Measurements from ENCODE around the gene PLA1A. TPM values are rescaled to one million over a fixed set of nuclear protein-coding genes. Genes with fewer than 3 reads are reported as not detected.

Gene PLA1A
- total RNA-seq, 1 experiment from 2014 or later, result not detected

DNA sequence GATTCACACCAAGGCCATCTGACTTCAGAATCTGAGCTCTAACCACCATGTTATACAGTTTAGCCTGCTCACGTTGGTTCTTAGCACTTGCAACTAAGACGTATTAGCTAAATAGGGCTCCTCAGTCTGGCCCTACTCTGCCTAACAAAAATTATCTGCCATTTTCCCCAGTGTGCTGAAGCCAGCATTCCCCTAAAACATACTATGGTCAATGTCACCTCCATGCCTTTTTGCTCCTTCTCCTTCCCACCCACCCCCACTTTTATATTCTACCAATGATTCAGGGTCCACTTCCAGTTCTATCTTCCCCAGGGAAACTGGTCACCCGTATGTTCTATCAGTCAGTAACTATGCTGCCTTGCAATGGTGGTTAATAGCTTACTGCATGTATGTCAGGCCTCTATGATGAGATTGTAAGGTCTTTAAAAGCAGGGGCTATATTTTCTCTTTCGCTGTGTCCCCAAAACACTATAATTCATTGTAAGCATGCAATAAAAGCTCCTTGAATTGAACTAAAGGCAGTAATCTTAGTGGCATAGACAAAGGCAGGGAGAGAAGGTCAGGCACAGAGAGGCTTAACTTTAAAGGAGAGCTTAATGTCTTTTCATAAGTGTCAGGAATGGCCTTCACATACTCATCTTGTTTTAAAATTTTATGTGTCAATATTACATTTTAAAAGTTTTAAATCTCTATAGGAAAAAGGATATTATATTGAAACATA lies 39.4 kb downstream of the PLA1A start:
- intact Hi-C loops (cut with micrococcal nuclease; ENCODE audit: unreplicated experiment), result no loop called here
- POLR2A ChIA-PET (ENCODE audit: low non-redundant PET), result no interaction called here
- CTCF ChIA-PET, result no interaction called here
- no peak for DNase-seq (ENCODE audit: low spot score)
- Histone ChIP-seq H3K4me1 (ENCODE audit: insufficient read depth, low read length, poor library complexity, severe bottlenecking) (peaks cover 14% of the 10 kb centered on the region), H3K36me3 (ENCODE audit: insufficient read depth, low read length, poor library complexity, severe bottlenecking) (no peaks in the 10 kb centered on the region), H3K4me3 (ENCODE audit: low read depth, low read length, poor library complexity, severe bottlenecking) (no peak overlapping the region), H3K27ac (ENCODE audit: low read depth, low read length, poor library complexity, severe bottlenecking) (no peak overlapping the region), H3K9me3 (ENCODE audit: low read depth, low read length, poor library complexity, severe bottlenecking) (no peaks in the 10 kb centered on the region), H3K27me3 (replicated peaks; ENCODE audit: insufficient read depth, low read depth, low read length, poor library complexity) (no peaks in the 10 kb centered on the region)
- TF ChIP-seq, protein P1, sequence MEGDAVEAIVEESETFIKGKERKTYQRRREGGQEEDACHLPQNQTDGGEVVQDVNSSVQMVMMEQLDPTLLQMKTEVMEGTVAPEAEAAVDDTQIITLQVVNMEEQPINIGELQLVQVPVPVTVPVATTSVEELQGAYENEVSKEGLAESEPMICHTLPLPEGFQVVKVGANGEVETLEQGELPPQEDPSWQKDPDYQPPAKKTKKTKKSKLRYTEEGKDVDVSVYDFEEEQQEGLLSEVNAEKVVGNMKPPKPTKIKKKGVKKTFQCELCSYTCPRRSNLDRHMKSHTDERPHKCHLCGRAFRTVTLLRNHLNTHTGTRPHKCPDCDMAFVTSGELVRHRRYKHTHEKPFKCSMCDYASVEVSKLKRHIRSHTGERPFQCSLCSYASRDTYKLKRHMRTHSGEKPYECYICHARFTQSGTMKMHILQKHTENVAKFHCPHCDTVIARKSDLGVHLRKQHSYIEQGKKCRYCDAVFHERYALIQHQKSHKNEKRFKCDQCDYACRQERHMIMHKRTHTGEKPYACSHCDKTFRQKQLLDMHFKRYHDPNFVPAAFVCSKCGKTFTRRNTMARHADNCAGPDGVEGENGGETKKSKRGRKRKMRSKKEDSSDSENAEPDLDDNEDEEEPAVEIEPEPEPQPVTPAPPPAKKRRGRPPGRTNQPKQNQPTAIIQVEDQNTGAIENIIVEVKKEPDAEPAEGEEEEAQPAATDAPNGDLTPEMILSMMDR (conservative IDR thresholded peaks at IDR 0.05; ENCODE audit: low read depth, low read length), result no peak
- no peak for TF ChIP-seq EZH2 (IDR thresholded peaks at IDR 0.05; ENCODE audit: borderline replicate concordance, low read depth, low read length, poor library complexity, severe bottlenecking)
- no TSS peak for BruUV-seq (replicated peaks)

DNA sequence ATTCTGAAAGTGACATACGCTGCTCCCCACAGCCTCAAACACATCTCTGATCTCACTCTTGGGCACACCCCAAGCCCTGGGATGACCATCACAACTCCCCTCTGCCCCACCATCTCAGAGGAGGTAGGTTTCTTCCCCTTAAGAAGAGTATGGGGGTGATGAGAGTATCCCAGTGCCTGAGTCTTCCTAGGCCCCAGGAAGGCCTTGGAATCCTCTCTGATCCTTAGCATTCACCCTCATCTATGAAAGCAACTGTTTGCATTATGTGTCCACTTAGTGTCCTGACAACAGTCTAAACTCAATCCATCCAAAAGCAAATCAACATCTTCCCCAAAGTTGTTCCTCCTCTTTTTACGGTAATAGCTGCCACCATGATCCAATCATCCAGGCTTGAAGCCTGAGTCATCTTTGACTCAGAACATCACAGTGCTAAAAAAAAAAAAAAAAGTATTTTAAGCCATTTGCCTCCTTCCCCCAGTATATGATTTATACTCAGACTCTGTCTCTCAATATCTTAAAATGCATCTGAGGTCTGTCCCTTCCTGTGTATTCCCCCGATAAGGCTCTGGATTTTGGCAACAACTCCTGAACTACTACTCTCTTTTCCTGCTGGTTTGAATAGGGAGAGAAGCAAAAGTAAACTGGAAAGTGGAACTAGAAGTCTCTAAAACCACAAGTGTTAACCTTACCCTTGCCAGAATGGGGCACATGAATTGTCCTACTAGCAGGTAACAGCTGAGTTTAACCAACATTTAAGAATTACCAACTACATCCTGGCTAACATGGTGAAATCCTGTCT lies 40.2 kb downstream of the PLA1A start:
- H3K4me3 ChIP-seq (ENCODE audit: low read depth, low read length, poor library complexity, severe bottlenecking), result no peak overlapping the region
- no peaks in the 10 kb centered on the region for H3K36me3 ChIP-seq (ENCODE audit: insufficient read depth, low read length, poor library complexity, severe bottlenecking)
- H3K27me3 ChIP-seq (replicated peaks; ENCODE audit: insufficient read depth, low read depth, low read length, poor library complexity), result no peaks in the 10 kb centered on the region
- peak overlapping the region; percentile 58 for H3K27ac ChIP-seq (ENCODE audit: low read depth, low read length, poor library complexity, severe bottlenecking)
- no peaks in the 10 kb centered on the region for H3K9me3 ChIP-seq (ENCODE audit: low read depth, low read length, poor library complexity, severe bottlenecking)
- peak; percentile 24 for DNase-seq (ENCODE audit: low spot score)
- CTCF ChIA-PET, result no interaction called here
- POLR2A ChIA-PET (ENCODE audit: low non-redundant PET), result no interaction called here
- intact Hi-C loops (cut with micrococcal nuclease; ENCODE audit: unreplicated experiment), result no loop called here
- H3K4me1 ChIP-seq (ENCODE audit: insufficient read depth, low read length, poor library complexity, severe bottlenecking), result peaks cover 14% of the 10 kb centered on the region
- TF ChIP-seq, protein P1 (conservative IDR thresholded peaks at IDR 0.05; ENCODE audit: low read depth, low read length), result no peak
- TF ChIP-seq EZH2 (IDR thresholded peaks at IDR 0.05; ENCODE audit: borderline replicate concordance, low read depth, low read length, poor library complexity, severe bottlenecking), result no peak
- no TSS peak for BruUV-seq (replicated peaks)

DNA sequence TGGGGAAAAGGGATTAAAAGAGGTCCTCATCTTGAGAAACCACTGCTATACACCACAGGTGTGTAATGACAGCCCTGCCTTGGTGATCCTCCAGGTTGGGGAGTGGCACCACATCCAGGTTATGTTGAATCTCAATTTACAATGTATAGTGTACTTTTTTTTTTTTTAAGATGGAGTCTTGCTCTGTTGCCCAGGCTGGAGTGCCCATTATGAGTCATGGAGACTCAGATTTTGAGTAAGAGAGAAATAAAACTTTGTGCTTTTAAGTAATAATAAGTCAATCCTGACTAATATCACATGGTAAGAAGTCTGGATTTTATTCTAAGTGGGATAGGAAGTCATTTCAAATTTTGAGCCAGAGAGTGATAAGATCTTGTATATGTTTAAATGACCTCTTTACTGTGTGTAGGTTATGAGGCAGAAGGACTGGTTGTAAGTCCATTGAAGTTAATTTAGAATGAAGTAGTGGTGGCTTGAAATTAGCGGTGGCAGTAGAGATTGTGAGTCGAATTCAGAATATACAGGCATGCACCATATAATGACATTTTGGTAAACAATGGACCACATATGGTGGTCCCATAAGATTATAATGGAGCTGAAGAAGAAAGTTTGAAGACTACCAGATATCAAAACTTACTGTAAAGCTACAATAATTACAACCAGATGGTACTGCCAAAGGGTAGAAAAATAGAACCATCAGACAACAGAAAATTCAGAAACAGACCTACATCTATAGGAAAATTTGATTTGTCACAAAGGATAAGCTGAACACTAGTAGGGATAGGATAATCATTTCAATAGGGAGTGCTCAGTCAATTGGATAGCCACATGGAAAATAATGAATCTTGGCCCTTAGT lies 42.0 kb downstream of the PLA1A start:
- no peaks in the 10 kb centered on the region for H3K9me3 ChIP-seq (ENCODE audit: low read depth, low read length, poor library complexity, severe bottlenecking)
- DNase-seq (ENCODE audit: low spot score), result no peak
- intact Hi-C loops (cut with micrococcal nuclease; ENCODE audit: unreplicated experiment), result no loop called here
- CTCF ChIA-PET, result interaction anchor here (0.5 kb wide), 1 partner anchor 397 kb away, joined by 3 read pairs; no protein-coding TSS in a partner anchor
- no TSS peak for BruUV-seq (replicated peaks)
- no peak overlapping the region for H3K4me3 ChIP-seq (ENCODE audit: low read depth, low read length, poor library complexity, severe bottlenecking)
- H3K27ac ChIP-seq (ENCODE audit: low read depth, low read length, poor library complexity, severe bottlenecking), result no peak overlapping the region
- TF ChIP-seq EZH2 (IDR thresholded peaks at IDR 0.05; ENCODE audit: borderline replicate concordance, low read depth, low read length, poor library complexity, severe bottlenecking), result no peak
- TF ChIP-seq, protein P1 (conservative IDR thresholded peaks at IDR 0.05; ENCODE audit: low read depth, low read length), result no peak
- POLR2A ChIA-PET (ENCODE audit: low non-redundant PET), result no interaction called here
- no peaks in the 10 kb centered on the region for H3K36me3 ChIP-seq (ENCODE audit: insufficient read depth, low read length, poor library complexity, severe bottlenecking)
- no peaks in the 10 kb centered on the region for H3K27me3 ChIP-seq (replicated peaks; ENCODE audit: insufficient read depth, low read depth, low read length, poor library complexity)
- H3K4me1 ChIP-seq (ENCODE audit: insufficient read depth, low read length, poor library complexity, severe bottlenecking), result peaks cover 14% of the 10 kb centered on the region

Measured in A673 (cell line).